Measurements from ENCODE around the gene KDM7A. TPM values are rescaled to one million over a fixed set of nuclear protein-coding genes. Genes with fewer than 3 reads are reported as not detected.
A peak's percentile ranks its signal among the peaks of the same experiment; 100 is the strongest.

Gene KDM7A
- total RNA-seq, 1 experiment from 2014 or later: 6.6 TPM

- H3K27me3 ChIP-seq (ENCODE audit: insufficient read depth, low read length): peaks cover 9% of the 10 kb centered on the region; the same call in 1 of the 2 replicates
- H3K14ac ChIP-seq (ENCODE audit: insufficient read depth, low read length): no peak overlapping the region
- H4K91ac ChIP-seq (ENCODE audit: insufficient read length, low read depth, low read length): no peak overlapping the region
- peaks cover 4 to 10% of the 10 kb centered on the region in 2 experiments; a peak in 4 of 5 replicates for H3K9me3 Mint-ChIP-seq
- no peak overlapping the region for H3K27ac ChIP-seq (ENCODE audit: insufficient read length, low read depth, low read length)
- no peaks in the 10 kb centered on the region for H3K9me3 ChIP-seq (ENCODE audit: control insufficient read depth, low read depth, low read length)
- peaks cover 6% of the 10 kb centered on the region for H3K23me2 ChIP-seq (ENCODE audit: insufficient read length, low read depth, low read length, poor library complexity, severe bottlenecking)
- H2AK5ac ChIP-seq (ENCODE audit: insufficient read length, low read length): no peak overlapping the region
- H2BK12ac ChIP-seq (ENCODE audit: insufficient read length, low read depth, low read length): no peak overlapping the region
- no peak overlapping the region for H3K27ac Mint-ChIP-seq
- no peak overlapping the region for H3K4ac ChIP-seq (ENCODE audit: low read depth, low read length)
- no peak for DNase-seq
- no peak overlapping the region for H2AFZ ChIP-seq (ENCODE audit: low read length)
- H3K9ac ChIP-seq (ENCODE audit: extremely low read depth, insufficient read length, low read length): no peak overlapping the region
- H4K5ac ChIP-seq (ENCODE audit: insufficient read length, low read depth, low read length): no peak overlapping the region
- no peak overlapping the region for H2BK15ac ChIP-seq (ENCODE audit: low read depth, low read length)
- H3K36me3 Mint-ChIP-seq (ENCODE audit: insufficient read depth in 1 of 3, low read depth in 3 of 3): peaks cover 0 to 8% (median 4%) of the 10 kb centered on the region in 3 experiments; a peak in 4 of 7 replicates
- no peaks in the 10 kb centered on the region for H4K20me1 ChIP-seq (ENCODE audit: control insufficient read depth, insufficient read depth, insufficient read length)
- H3K79me2 ChIP-seq (ENCODE audit: insufficient read depth, low read length): no peaks in the 10 kb centered on the region
- no peak overlapping the region for H3T11ph ChIP-seq (ENCODE audit: low read length)
- TF ChIP-seq CTCF (conservative IDR thresholded peaks at IDR 0.05): no peak
- no CpG with 5 or more reads among the region's 5 CpGs for WGBS (ENCODE audit: extremely low coverage, insufficient read length, low lambda C conversion rate)
- peaks cover 50% of the 10 kb centered on the region for H3K27me3 Mint-ChIP-seq (ENCODE audit: low read depth)
- H3K79me1 ChIP-seq (ENCODE audit: insufficient read depth, low read depth, low read length, poor library complexity, severe bottlenecking): no peaks in the 10 kb centered on the region
- H3K23ac ChIP-seq (ENCODE audit: insufficient read length, low read depth, low read length): no peak overlapping the region
- H2BK120ac ChIP-seq (ENCODE audit: low read depth, low read length, poor library complexity, severe bottlenecking): no peak overlapping the region
- H4K8ac ChIP-seq (replicated peaks; ENCODE audit: insufficient read length, low read depth, low read length): no peak overlapping the region
- H2BK5ac ChIP-seq (ENCODE audit: insufficient read length, low read length): no peak overlapping the region
- H3K4me2 ChIP-seq (ENCODE audit: insufficient read depth, insufficient read length, low read length): no peak overlapping the region
- H3K4me1 ChIP-seq (ENCODE audit: insufficient read depth, low read length): no peaks in the 10 kb centered on the region
- H3K4me3 Mint-ChIP-seq: peak overlapping the region in 1 of 2 experiments; percentile 25; a peak in 1 of 5 replicates
- H3K4me1 Mint-ChIP-seq: peaks cover 9 to 15% of the 10 kb centered on the region in 2 experiments
- H3K18ac ChIP-seq (ENCODE audit: insufficient read length, low read depth, low read length): no peak overlapping the region
- H2BK20ac ChIP-seq (ENCODE audit: low read depth, low read length, poor library complexity, severe bottlenecking): no peak overlapping the region
- H3K56ac ChIP-seq (ENCODE audit: insufficient read length, low read depth, low read length): no peak overlapping the region
Measured at GRCh38 chr7:140179339-140179738, 2.6 kb upstream of the KDM7A start.

All from H9 (cell line).